ENCODE data around the gene CGB7.
"Not testable (repeated sequence)": the region's sequence is repeated elsewhere in the genome, so short reads cannot be mapped to it uniquely, and the experiment has no call there.

GRCh38 chr19:49018388-49019241 lies 38.9 kb downstream of the CGB7 start:
- TF ChIP-seq POLR2A, CTCF (IDR thresholded peaks at IDR 0.05): not testable (repeated sequence)

All from adrenal gland (tissue), 5 donors.